AG10803 (cell line): ENCODE measurements around the gene PSMC1.
"Not testable (repeated sequence)": the region's sequence is repeated elsewhere in the genome, so short reads cannot be mapped to it uniquely, and the experiment has no call there.

ENCODE experiments used
- DNase-seq: peaks from one replicate; pipeline ENCODE4 v3.0.0; 2010; ENCODE audit warnings: low read depth
- H3K4me3 ChIP-seq: 2 replicates; pipeline ENCODE4 v1.5.1; 2011; ENCODE audit warnings: mild to moderate bottlenecking, low read length, control low read depth
- CTCF ChIP-seq: conservative IDR thresholded peaks from 2 replicates; pipeline ENCODE4 v1.5.1; 2011; ENCODE audit warnings: mild to moderate bottlenecking, low read length, control low read depth, inconsistent platforms

Gene PSMC1

DNA sequence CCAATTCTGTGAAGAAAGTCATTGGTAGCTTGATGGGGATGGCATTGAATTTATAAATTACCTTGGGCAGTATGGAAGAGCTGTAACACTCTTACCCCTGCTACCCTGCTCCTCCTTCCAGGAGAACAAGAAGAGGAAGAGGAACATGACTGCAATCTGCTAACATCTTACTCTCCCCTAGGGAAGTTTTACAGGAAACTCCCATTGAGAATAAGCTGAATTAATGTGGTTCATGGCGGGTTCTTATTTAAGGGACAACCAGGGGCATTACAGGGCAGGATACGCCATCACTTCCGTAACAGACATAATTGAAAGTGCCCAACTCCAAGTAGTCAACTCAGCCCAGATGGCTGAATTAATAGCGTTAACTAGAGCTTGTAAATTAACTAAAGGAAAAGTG, 9.4 kb upstream of the PSMC1 start:
- no peak for TF ChIP-seq CTCF
- no peak overlapping the region for H3K4me3 ChIP-seq
- no peak for DNase-seq

- H3K4me3 ChIP-seq, DNase-seq: not testable (repeated sequence)
These were observed 8.9 kb upstream of the PSMC1 start for GRCh38 chr14:90247441-90247840.

DNA sequence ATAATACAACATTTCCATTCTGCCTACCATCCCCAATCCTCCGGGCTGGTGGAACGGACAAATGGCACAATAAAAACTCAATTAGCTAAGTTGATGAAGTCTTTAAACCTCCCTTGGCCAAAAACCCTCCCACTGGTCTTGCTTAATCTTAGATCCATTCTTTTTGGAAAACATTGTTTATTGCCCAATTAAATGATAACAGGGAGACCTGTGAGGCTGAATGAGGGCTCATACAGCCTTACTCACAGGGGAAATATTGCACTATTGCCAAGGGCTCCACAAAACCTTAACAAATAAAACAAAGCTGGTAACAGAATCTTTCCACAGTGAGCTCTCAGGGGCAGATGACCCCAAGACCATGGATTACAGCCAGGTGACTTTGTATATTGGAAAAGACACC, 7.8 kb upstream of the PSMC1 start:
- DNase-seq, result no peak
- no peak overlapping the region for H3K4me3 ChIP-seq
- no peak for TF ChIP-seq CTCF

DNA sequence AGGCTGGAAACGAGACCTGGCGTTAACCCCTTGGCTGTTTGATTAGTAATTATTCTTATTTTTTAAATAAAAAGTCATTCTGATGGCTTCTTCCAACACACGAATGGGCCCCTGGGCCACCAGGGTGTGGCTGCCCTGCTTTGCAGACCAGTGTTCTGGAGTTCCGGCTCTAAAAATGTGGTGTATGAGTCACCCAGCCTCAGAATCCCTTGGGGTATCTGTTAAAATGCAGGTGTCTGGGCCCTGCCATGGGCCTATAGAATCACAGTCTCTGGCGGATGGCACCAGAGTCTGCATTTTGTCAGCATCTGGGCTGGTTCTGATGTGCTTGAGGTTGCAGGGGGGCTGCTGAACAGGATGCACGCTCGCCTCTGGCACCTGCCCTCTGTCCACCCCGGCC, 2.5 kb upstream of the PSMC1 start:
- TF ChIP-seq CTCF, result no peak
- no peak for DNase-seq
- H3K4me3 ChIP-seq, result no peak overlapping the region

GRCh38 chr14:90255871-90256270, 482 bp upstream of the PSMC1 start:
- peak overlapping the region; percentile 92 for H3K4me3 ChIP-seq
- no peak for TF ChIP-seq CTCF
- DNase-seq, result no peak

DNA sequence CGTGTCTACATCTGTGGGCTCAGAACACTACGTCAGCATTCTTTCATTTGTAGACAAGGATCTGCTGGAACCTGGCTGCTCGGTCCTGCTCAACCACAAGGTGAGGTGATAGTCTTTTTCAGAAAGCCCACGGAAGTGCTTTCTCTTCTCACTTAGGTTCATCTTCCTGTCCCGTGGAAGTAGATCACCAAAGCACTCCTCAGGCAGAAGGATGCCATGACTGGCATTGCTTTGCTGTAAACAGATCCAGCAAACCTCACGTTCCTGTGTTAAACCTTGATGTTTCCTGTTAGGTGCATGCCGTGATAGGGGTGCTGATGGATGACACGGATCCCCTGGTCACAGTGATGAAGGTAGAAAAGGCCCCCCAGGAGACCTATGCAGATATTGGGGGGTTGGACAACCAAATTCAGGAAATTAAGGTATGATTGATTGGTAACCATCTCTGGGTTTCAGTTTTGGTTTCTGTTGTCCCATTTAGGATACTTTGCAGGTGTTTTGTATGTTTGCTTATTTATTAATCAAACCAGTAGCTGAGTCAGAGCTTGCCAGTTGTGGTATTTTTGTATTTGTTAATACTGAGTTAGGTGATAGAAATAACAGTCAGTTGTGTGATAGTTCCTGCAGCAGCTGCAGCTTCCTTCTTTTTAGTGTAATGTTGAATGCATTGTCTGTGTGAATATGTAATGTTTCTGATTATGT, 7.5 kb downstream of the PSMC1 start:
- H3K4me3 ChIP-seq, result no peak overlapping the region
- no peak for DNase-seq
- no peak for TF ChIP-seq CTCF

GRCh38 chr14:90266441-90267154, 10.2 kb downstream of the PSMC1 start:
- no peak for TF ChIP-seq CTCF
- no peak overlapping the region for H3K4me3 ChIP-seq
- no peak for DNase-seq
